H9 (cell line): Measurements from ENCODE around the gene DMD. TPM values are rescaled to one million over a fixed set of nuclear protein-coding genes. Genes with fewer than 3 reads are reported as not detected.

Source experiments
- DNase-seq: peaks from one replicate; pipeline ENCODE4 v3.0.0-alpha.2; 2017
- H2AFZ ChIP-seq: one replicate; pipeline ENCODE4 v1.6.1; 2013; ENCODE audit warnings: mild to moderate bottlenecking, low read length, control low read depth, moderate library complexity
- H2AK5ac ChIP-seq: 2 replicates; pipeline ENCODE4 v1.6.1; 2013; ENCODE audit warnings: low read length, control low read depth, mixed read lengths; ENCODE audit not compliant: insufficient read length
- H2BK120ac ChIP-seq: one replicate; pipeline ENCODE4 v1.6.1; 2013; ENCODE audit warnings: low read depth, mild to moderate bottlenecking, low read length, control low read depth, inconsistent platforms; ENCODE audit not compliant: poor library complexity, severe bottlenecking
- H2BK12ac ChIP-seq: 2 replicates; pipeline ENCODE4 v1.6.1; 2013; ENCODE audit warnings: low read length, control low read depth, mixed read lengths, low read depth; ENCODE audit not compliant: insufficient read length
- H2BK15ac ChIP-seq: 2 replicates; pipeline ENCODE4 v1.6.1; 2013; ENCODE audit warnings: low read depth, low read length, control low read depth
- H2BK20ac ChIP-seq: one replicate; pipeline ENCODE4 v1.6.1; 2013; ENCODE audit warnings: low read depth, mild to moderate bottlenecking, low read length, control low read depth, inconsistent platforms; ENCODE audit not compliant: poor library complexity, severe bottlenecking
- H2BK5ac ChIP-seq: 2 replicates; pipeline ENCODE4 v1.6.1; 2013; ENCODE audit warnings: low read length, control low read depth, mixed read lengths; ENCODE audit not compliant: insufficient read length
- H3K14ac ChIP-seq: 2 replicates; pipeline ENCODE4 v1.6.1; 2013; ENCODE audit warnings: low read length, control low read depth; ENCODE audit not compliant: insufficient read depth
- H3K18ac ChIP-seq: 2 replicates; pipeline ENCODE4 v1.6.1; 2013; ENCODE audit warnings: low read depth, mild to moderate bottlenecking, mixed read lengths, low read length, control low read depth; ENCODE audit not compliant: insufficient read length
- H3K23ac ChIP-seq: 2 replicates; pipeline ENCODE4 v1.6.1; 2013; ENCODE audit warnings: low read length, control low read depth, mixed read lengths, low read depth; ENCODE audit not compliant: insufficient read length
- H3K23me2 ChIP-seq: 2 replicates; pipeline ENCODE4 v1.6.1; 2013; ENCODE audit warnings: low read depth, mild to moderate bottlenecking, mixed read lengths, low read length, control low read depth; ENCODE audit not compliant: insufficient read length, poor library complexity, severe bottlenecking
- H3K27ac ChIP-seq: 2 replicates; pipeline ENCODE4 v1.5.1; 2013; ENCODE audit warnings: low read length, control low read depth, mixed read lengths, low read depth; ENCODE audit not compliant: insufficient read length
- H3K27me3 ChIP-seq: 2 replicates; pipeline ENCODE4 v1.6.1; 2013; ENCODE audit warnings: low read length, control low read depth, inconsistent platforms; ENCODE audit not compliant: insufficient read depth
- H3K4ac ChIP-seq: 2 replicates; pipeline ENCODE4 v1.6.1; 2013; ENCODE audit warnings: low read depth, mild to moderate bottlenecking, control low read depth, inconsistent platforms, low read length, moderate library complexity
- H3K4me1 ChIP-seq: 2 replicates; pipeline ENCODE4 v1.6.1; 2013; ENCODE audit warnings: low read length, control low read depth, inconsistent platforms; ENCODE audit not compliant: insufficient read depth
- H3K4me2 ChIP-seq: 2 replicates; pipeline ENCODE4 v1.6.1; 2013; ENCODE audit warnings: low read length, control low read depth, mixed read lengths; ENCODE audit not compliant: insufficient read length, insufficient read depth
- H3K56ac ChIP-seq: 2 replicates; pipeline ENCODE4 v1.6.1; 2013; ENCODE audit warnings: low read depth, mild to moderate bottlenecking, mixed read lengths, low read length, control low read depth; ENCODE audit not compliant: insufficient read length
- H3K79me1 ChIP-seq: 2 replicates; pipeline ENCODE4 v1.6.1; 2013; ENCODE audit warnings: low read depth, mild to moderate bottlenecking, moderate library complexity, low read length, control low read depth, inconsistent platforms; ENCODE audit not compliant: insufficient read depth, poor library complexity, severe bottlenecking
- H3K79me2 ChIP-seq: 2 replicates; pipeline ENCODE4 v1.6.1; 2013; ENCODE audit warnings: low read length, control low read depth, inconsistent platforms; ENCODE audit not compliant: insufficient read depth
- H3K9ac ChIP-seq: 2 replicates; pipeline ENCODE4 v1.6.1; 2013; ENCODE audit warnings: low read length, control low read depth, mixed read lengths; ENCODE audit not compliant: insufficient read length; ENCODE audit errors: extremely low read depth
- H3K9me3 ChIP-seq: one replicate; pipeline ENCODE4 v1.6.1; 2013; ENCODE audit warnings: low read depth, low read length, inconsistent platforms; ENCODE audit not compliant: control insufficient read depth
- H3T11ph ChIP-seq: one replicate; pipeline ENCODE4 v1.6.1; 2013; ENCODE audit warnings: mild to moderate bottlenecking, low read length, control low read depth, inconsistent platforms
- H4K20me1 ChIP-seq: one replicate; pipeline ENCODE4 v1.6.1; 2013; ENCODE audit not compliant: control insufficient read depth, insufficient read length, insufficient read depth
- H4K5ac ChIP-seq: 2 replicates; pipeline ENCODE4 v1.6.1; 2013; ENCODE audit warnings: low read depth, mild to moderate bottlenecking, mixed read lengths, low read length, control low read depth; ENCODE audit not compliant: insufficient read length
- H4K8ac ChIP-seq: replicated peaks from 2 replicates; pipeline ENCODE4 v1.6.1; 2013; ENCODE audit warnings: low read length, control low read depth, mixed read lengths, low read depth; ENCODE audit not compliant: insufficient read length
- H4K91ac ChIP-seq: 2 replicates; pipeline ENCODE4 v1.6.1; 2013; ENCODE audit warnings: low read depth, mild to moderate bottlenecking, moderate library complexity, mixed read lengths, low read length, control low read depth; ENCODE audit not compliant: insufficient read length
- H3K27ac Mint-ChIP-seq, 3 experiments: 2 replicates in 2 of 3; 3 replicates in 1 of 3; pipeline ENCODE4 v1.8.0; 2020 to 2021; ENCODE audit warnings: mixed read lengths in 3 of 3, mild to moderate bottlenecking in 1 of 3, moderate library complexity in 1 of 3
- H3K27me3 Mint-ChIP-seq: 2 replicates; pipeline ENCODE4 v1.8.0; 2021; ENCODE audit warnings: low read depth, mild to moderate bottlenecking, moderate library complexity, mixed read lengths
- H3K36me3 Mint-ChIP-seq, 3 experiments: 2 replicates in 2 of 3; 3 replicates in 1 of 3; pipeline ENCODE4 v1.8.0; 2020 to 2021; ENCODE audit warnings: low read depth in 3 of 3, mixed read lengths in 3 of 3; ENCODE audit not compliant: insufficient read depth in 1 of 3
- H3K4me1 Mint-ChIP-seq, 2 experiments: 2 replicates each; pipeline ENCODE4 v1.8.0; 2020; ENCODE audit warnings: mixed read lengths in 2 of 2
- H3K4me3 Mint-ChIP-seq, 2 experiments: 2 replicates in 1 of 2; 3 replicates in 1 of 2; pipeline ENCODE4 v1.8.0; 2020 to 2021; ENCODE audit warnings: mild to moderate bottlenecking in 2 of 2, mixed read lengths in 2 of 2, moderate library complexity in 1 of 2
- H3K9me3 Mint-ChIP-seq, 2 experiments: 2 replicates in 1 of 2; 3 replicates in 1 of 2; pipeline ENCODE4 v1.8.0; 2020; ENCODE audit warnings: mild to moderate bottlenecking in 2 of 2, mixed read lengths in 2 of 2, moderate library complexity in 1 of 2
- WGBS: extraction: QIAGEN DNeasy Blood & Tissue Kit; methylation state at CpG from one replicate; pipeline ENCODE4 v1.1.7; 2013; ENCODE audit warnings: missing lambda C conversion rate, low lambda C conversion rate, mixed read lengths; ENCODE audit not compliant: insufficient read length; ENCODE audit errors: extremely low coverage; 5-methylcytosine and 5-hydroxymethylcytosine counted together
- total RNA-seq: library from RNA; stranded (reverse); gene quantifications from 2 replicates; pipeline ENCODE4 v1.2.1, GENCODE V29; 2021
- TF ChIP-seq, protein P1 (sequence below): fragments of 200-600 bp; sonication (generic); conservative IDR thresholded peaks from 3 replicates; pipeline ENCODE4 v1.8.0; 2021; ENCODE audit warnings: antibody characterized with exemption, mild to moderate bottlenecking

Gene DMD
- total RNA-seq, 1 experiment from 2014 or later = 3.8 TPM

DNA sequence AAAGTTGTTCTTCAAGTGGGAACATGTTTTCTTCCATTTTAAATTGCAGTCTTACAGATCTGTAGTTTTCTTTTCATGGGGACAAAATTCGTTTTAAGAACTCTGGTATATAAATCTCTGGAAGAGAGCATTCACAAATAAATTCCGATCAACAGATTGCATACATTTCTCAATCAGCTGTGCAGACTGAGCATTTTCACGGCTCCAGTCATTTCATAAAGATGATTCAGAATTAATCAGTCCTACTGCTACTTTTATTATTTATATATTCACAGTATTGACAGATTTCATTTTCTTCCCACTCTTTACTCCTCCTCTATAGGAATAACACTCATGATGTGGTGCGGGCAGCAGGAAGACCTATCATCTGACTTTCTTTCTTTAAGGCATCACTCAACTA, 1604.6 kb downstream of the DMD start:
- no peak for DNase-seq
- WGBS = no CpG with 5 or more reads among the region's 4 CpGs
- H2BK12ac ChIP-seq = no peak overlapping the region
- Mint-ChIP-seq H3K4me1 (no peaks in the 10 kb centered on the region), H3K27me3 (no peaks in the 10 kb centered on the region; the same call in 1 of the 2 replicates), H3K36me3 (no peaks in the 10 kb centered on the region), H3K4me3 (no peak overlapping the region), H3K27ac (no peak overlapping the region), H3K9me3 (peaks cover 46 to 52% of the 10 kb centered on the region in 2 experiments)
- no peaks in the 10 kb centered on the region for H3K79me1 ChIP-seq
- no peaks in the 10 kb centered on the region for H3K23me2 ChIP-seq
- no peak overlapping the region for H4K8ac ChIP-seq
- TF ChIP-seq, protein P1, sequence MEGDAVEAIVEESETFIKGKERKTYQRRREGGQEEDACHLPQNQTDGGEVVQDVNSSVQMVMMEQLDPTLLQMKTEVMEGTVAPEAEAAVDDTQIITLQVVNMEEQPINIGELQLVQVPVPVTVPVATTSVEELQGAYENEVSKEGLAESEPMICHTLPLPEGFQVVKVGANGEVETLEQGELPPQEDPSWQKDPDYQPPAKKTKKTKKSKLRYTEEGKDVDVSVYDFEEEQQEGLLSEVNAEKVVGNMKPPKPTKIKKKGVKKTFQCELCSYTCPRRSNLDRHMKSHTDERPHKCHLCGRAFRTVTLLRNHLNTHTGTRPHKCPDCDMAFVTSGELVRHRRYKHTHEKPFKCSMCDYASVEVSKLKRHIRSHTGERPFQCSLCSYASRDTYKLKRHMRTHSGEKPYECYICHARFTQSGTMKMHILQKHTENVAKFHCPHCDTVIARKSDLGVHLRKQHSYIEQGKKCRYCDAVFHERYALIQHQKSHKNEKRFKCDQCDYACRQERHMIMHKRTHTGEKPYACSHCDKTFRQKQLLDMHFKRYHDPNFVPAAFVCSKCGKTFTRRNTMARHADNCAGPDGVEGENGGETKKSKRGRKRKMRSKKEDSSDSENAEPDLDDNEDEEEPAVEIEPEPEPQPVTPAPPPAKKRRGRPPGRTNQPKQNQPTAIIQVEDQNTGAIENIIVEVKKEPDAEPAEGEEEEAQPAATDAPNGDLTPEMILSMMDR = no peak
- H2AK5ac ChIP-seq = no peak overlapping the region
- H3K27ac ChIP-seq = no peak overlapping the region
- no peak overlapping the region for H2AFZ ChIP-seq
- H2BK5ac ChIP-seq = no peak overlapping the region
- H3T11ph ChIP-seq = no peak overlapping the region
- H3K9me3 ChIP-seq = no peaks in the 10 kb centered on the region
- no peak overlapping the region for H2BK15ac ChIP-seq
- H2BK120ac ChIP-seq = no peak overlapping the region
- no peak overlapping the region for H3K56ac ChIP-seq
- no peaks in the 10 kb centered on the region; the same call in 1 of the 2 replicates for H3K4me1 ChIP-seq
- H3K4ac ChIP-seq = no peak overlapping the region
- no peak overlapping the region for H3K14ac ChIP-seq
- no peak overlapping the region for H2BK20ac ChIP-seq
- H3K18ac ChIP-seq = no peak overlapping the region
- H3K27me3 ChIP-seq = no peaks in the 10 kb centered on the region
- no peak overlapping the region for H3K23ac ChIP-seq
- no peak overlapping the region for H4K5ac ChIP-seq
- H4K20me1 ChIP-seq = no peaks in the 10 kb centered on the region
- H3K79me2 ChIP-seq = no peaks in the 10 kb centered on the region
- H3K4me2 ChIP-seq = no peak overlapping the region
- no peak overlapping the region for H3K9ac ChIP-seq
- H4K91ac ChIP-seq = no peak overlapping the region
